SK-N-SH treated with all-trans-retinoic acid at 6 μM for 48 hours (cell line): ENCODE data around the gene ADAMTS2.

Experiments
- ATAC-seq: fragments of 200-7000 bp; cut with Tn5 transposase; 3 replicates; pipeline ENCODE4 v1.9.1; 2020; ENCODE audit warnings: mild to moderate bottlenecking, moderate library complexity
- ARNTL ChIP-seq: fragments of 450-650 bp; formaldehyde crosslinking; IDR thresholded peaks from 2 replicates; pipeline ENCODE4 v1.5.0; 2020; ENCODE audit warnings: low read depth, mild to moderate bottlenecking, moderate library complexity, borderline replicate concordance
- BACH2 ChIP-seq: fragments of 250-450 bp; sonication (Bioruptor Pico); IDR thresholded peaks from 2 replicates; pipeline ENCODE4 v1.9.0; 2021; ENCODE audit warnings: mild to moderate bottlenecking, borderline replicate concordance
- CREB5 ChIP-seq: fragments of 250-450 bp; sonication (Bioruptor Pico); IDR thresholded peaks from 2 replicates; pipeline ENCODE4 v1.5.1; 2020; ENCODE audit warnings: low read depth, mild to moderate bottlenecking, moderate library complexity
- CSDC2 ChIP-seq: fragments of 250-450 bp; sonication (Bioruptor Pico); IDR thresholded peaks from 2 replicates; pipeline ENCODE4 v1.5.0; 2020; ENCODE audit warnings: mild to moderate bottlenecking, moderate library complexity
- CSRNP3 ChIP-seq: fragments of 250-450 bp; sonication (Bioruptor Pico); IDR thresholded peaks from 2 replicates; pipeline ENCODE4 v1.5.1; 2021; ENCODE audit warnings: mild to moderate bottlenecking, moderate library complexity
- ESRRG ChIP-seq: fragments of 250-450 bp; sonication (Bioruptor Pico); IDR thresholded peaks from 2 replicates; pipeline ENCODE4 v1.6.1; 2021; ENCODE audit warnings: mild to moderate bottlenecking
- GLIS3 ChIP-seq: fragments of 250-450 bp; sonication (Bioruptor Pico); IDR thresholded peaks from 2 replicates; pipeline ENCODE4 v1.5.0; 2020; ENCODE audit warnings: mild to moderate bottlenecking, moderate library complexity
- ISL1 ChIP-seq: fragments of 250-450 bp; sonication (Bioruptor Pico); IDR thresholded peaks from 2 replicates; pipeline ENCODE4 v2.1.2; 2022; ENCODE audit warnings: mild to moderate bottlenecking, moderate library complexity
- OSR1 ChIP-seq: fragments of 250-450 bp; sonication (Bioruptor Pico); IDR thresholded peaks from 2 replicates; pipeline ENCODE4 v1.8.0; 2022; ENCODE audit warnings: moderate library complexity, mild to moderate bottlenecking, inconsistent platforms
- PATZ1 ChIP-seq: fragments of 250-450 bp; sonication (Bioruptor Pico); IDR thresholded peaks from 2 replicates; pipeline ENCODE4 v1.8.0; 2020; ENCODE audit warnings: mild to moderate bottlenecking, moderate library complexity, borderline replicate concordance
- POU6F1 ChIP-seq: fragments of 250-450 bp; sonication (Bioruptor Pico); IDR thresholded peaks from 2 replicates; pipeline ENCODE4 v1.8.0; 2021; ENCODE audit warnings: low read depth, mild to moderate bottlenecking, moderate library complexity, borderline replicate concordance
- PPARA ChIP-seq: fragments of 250-450 bp; sonication (Bioruptor Pico); IDR thresholded peaks from 2 replicates; pipeline ENCODE4 v1.5.0; 2020; ENCODE audit warnings: mild to moderate bottlenecking, borderline replicate concordance
- RARB ChIP-seq: fragments of 250-450 bp; sonication (Bioruptor Pico); IDR thresholded peaks from 2 replicates; pipeline ENCODE4 v1.8.0; 2021; ENCODE audit warnings: mild to moderate bottlenecking, moderate library complexity
- SNAI2 ChIP-seq: fragments of 250-450 bp; sonication (Bioruptor Pico); IDR thresholded peaks from 2 replicates; pipeline ENCODE4 v1.5.0; 2020; ENCODE audit warnings: mild to moderate bottlenecking, moderate library complexity
- TCF4 ChIP-seq: fragments of 250-450 bp; sonication (Bioruptor Pico); IDR thresholded peaks from 2 replicates; pipeline ENCODE4 v1.8.0; 2021; ENCODE audit warnings: mild to moderate bottlenecking, moderate library complexity, borderline replicate concordance
- TSHZ2 ChIP-seq: fragments of 250-450 bp; sonication (Bioruptor Pico); IDR thresholded peaks from 2 replicates; pipeline ENCODE4 v1.5.0; 2020; ENCODE audit warnings: mild to moderate bottlenecking, moderate library complexity
- ZC3H10 ChIP-seq: fragments of 250-450 bp; sonication (Bioruptor Pico); IDR thresholded peaks from 2 replicates; pipeline ENCODE4 v1.5.1; 2021; ENCODE audit warnings: mild to moderate bottlenecking, moderate library complexity
- ZFP3 ChIP-seq: fragments of 250-450 bp; sonication (Bioruptor Pico); IDR thresholded peaks from 2 replicates; pipeline ENCODE4 v1.5.0; 2020; ENCODE audit warnings: mild to moderate bottlenecking, moderate library complexity
- ZFP30 ChIP-seq: fragments of 450-650 bp; formaldehyde crosslinking; IDR thresholded peaks from 2 replicates; pipeline ENCODE4 v1.5.0; 2022; ENCODE audit warnings: mild to moderate bottlenecking, moderate library complexity
- ZNF565 ChIP-seq: fragments of 450-650 bp; formaldehyde crosslinking; conservative IDR thresholded peaks from 2 replicates; pipeline ENCODE4 v1.5.0; 2020; ENCODE audit warnings: low read depth, mild to moderate bottlenecking, moderate library complexity
- ZNF70 ChIP-seq: fragments of 450-650 bp; formaldehyde crosslinking; IDR thresholded peaks from 2 replicates; pipeline ENCODE4 v1.5.0; 2020; ENCODE audit warnings: mild to moderate bottlenecking, moderate library complexity
- ZNF8 ChIP-seq: fragments of 450-650 bp; formaldehyde crosslinking; IDR thresholded peaks from 2 replicates; pipeline ENCODE4 v1.5.0; 2020; ENCODE audit warnings: mild to moderate bottlenecking, moderate library complexity

ADAMTS2 gene

GRCh38 chr5:179348843-179349242 is 3.6 kb upstream of the ADAMTS2 start:
- no peak for ATAC-seq
- TF ChIP-seq PPARA (CRISPR knock-in tag): no peak
- TF ChIP-seq ISL1 (CRISPR knock-in tag): no peak
- TF ChIP-seq ZNF70: no peak
- no peak for TF ChIP-seq CREB5
- no peak for TF ChIP-seq ZNF8 (CRISPR knock-in tag)
- no peak for TF ChIP-seq POU6F1 (CRISPR knock-in tag)
- no peak for TF ChIP-seq CSDC2 (CRISPR knock-in tag)
- TF ChIP-seq RARB (CRISPR knock-in tag): no peak
- no peak for TF ChIP-seq GLIS3
- no peak for TF ChIP-seq ZC3H10 (CRISPR knock-in tag)
- TF ChIP-seq OSR1: no peak
- TF ChIP-seq PATZ1 (CRISPR knock-in tag): no peak
- TF ChIP-seq CSRNP3 (CRISPR knock-in tag): no peak
- TF ChIP-seq ZNF565 (CRISPR knock-in tag): no peak
- no peak for TF ChIP-seq ZFP3 (CRISPR knock-in tag)
- TF ChIP-seq ZFP30 (CRISPR knock-in tag): no peak
- no peak for TF ChIP-seq ESRRG
- TF ChIP-seq SNAI2 (CRISPR knock-in tag): no peak
- no peak for TF ChIP-seq BACH2

GRCh38 chr5:179348011-179348530 is 2.8 kb upstream of the ADAMTS2 start:
- TF ChIP-seq CSDC2 (CRISPR knock-in tag) (no peak), ARNTL (CRISPR knock-in tag) (no peak), POU6F1 (CRISPR knock-in tag) (no peak), ISL1 (CRISPR knock-in tag) (no peak), CREB5 (no peak), ESRRG (no peak), TSHZ2 (CRISPR knock-in tag) (no peak), ZNF8 (CRISPR knock-in tag) (no peak), GLIS3 (no peak), PPARA (CRISPR knock-in tag) (no peak), TCF4 (CRISPR knock-in tag) (no peak), ZNF70 (no peak), ZFP30 (CRISPR knock-in tag) (no peak)
- no peak for ATAC-seq
